ENCODE results near the gene ZNF883. TPM values are rescaled to one million over a fixed set of nuclear protein-coding genes. Genes with fewer than 3 reads are reported as not detected.

The ZNF883 gene
- total and polyA plus RNA-seq, 2 of the 4 experiments (the other 2 are of a cell fraction), result 0.51 to 0.54 TPM

GRCh38 chr9:112969730-112970129 lies 42.3 kb downstream of the ZNF883 start:
- Histone ChIP-seq H2BK20ac (ENCODE audit: low read depth, low read length) (no peak overlapping the region), H3K4me2 (ENCODE audit: low read depth, low read length) (no peak overlapping the region), H3K56ac (ENCODE audit: extremely low read depth, insufficient read depth, low read length) (no peak overlapping the region), H3K79me1 (ENCODE audit: low read depth in 1 of 2, low read length in 2 of 2) (no peaks in the 10 kb centered on the region), H2BK5ac (ENCODE audit: low read depth, low read length, poor library complexity, severe bottlenecking) (no peak overlapping the region), H3K36me3 (ENCODE audit: control insufficient read depth, insufficient read depth, low read length) (no peaks in the 10 kb centered on the region), H3K9me3 (ENCODE audit: control insufficient read depth, insufficient read depth, low read length) (no peaks in the 10 kb centered on the region), H3K4me1 (ENCODE audit: control insufficient read depth, insufficient read depth, low read length) (no peaks in the 10 kb centered on the region), H3K27ac (ENCODE audit: insufficient read depth, low read length) (no peak overlapping the region), H3K9ac (ENCODE audit: low read depth, low read length) (no peak overlapping the region), H3K18ac (ENCODE audit: low read depth, low read length) (no peak overlapping the region), H2AK9ac (replicated peaks; ENCODE audit: low read depth, low read length, poor library complexity) (no peak overlapping the region), H4K91ac (ENCODE audit: insufficient read depth, low read depth, low read length) (no peak overlapping the region), H4K20me1 (ENCODE audit: insufficient read depth, low read length) (no peaks in the 10 kb centered on the region), H3K23ac (ENCODE audit: low read depth, low read length) (no peak overlapping the region), H3K4ac (ENCODE audit: low read depth, low read length) (no peak overlapping the region), H4K8ac (ENCODE audit: low read depth in 2 of 2, low read length in 2 of 2) (no peak overlapping the region), H2AK5ac (ENCODE audit: low read depth, low read length) (no peak overlapping the region), H2BK120ac (ENCODE audit: low read depth, low read length) (no peak overlapping the region), H2BK15ac (ENCODE audit: low read depth, low read length) (no peak overlapping the region), H3K14ac (replicated peaks; ENCODE audit: low read depth, low read length) (no peak overlapping the region), H4K5ac (ENCODE audit: low read depth, low read length) (no peak overlapping the region), H3K9me1 (ENCODE audit: insufficient read depth, low read length) (no peaks in the 10 kb centered on the region), H3K4me3 (ENCODE audit: insufficient read depth, low read depth, low read length) (no peak overlapping the region), H3K27me3 (ENCODE audit: control insufficient read depth, insufficient read depth, low read length) (no peaks in the 10 kb centered on the region), H2AFZ (replicated peaks; ENCODE audit: low read length, poor library complexity) (no peak overlapping the region)
- in situ Hi-C loops (cut with MboI; ENCODE audit: low sequenced_read_pairs) (no loop called here), intact Hi-C loops (cut with micrococcal nuclease) (loop anchor here (10.0 kb wide), 1 partner anchor 125 kb away; no protein-coding TSS in a partner anchor), dilution Hi-C loops (cut with HindIII; ENCODE audit: low sequenced_read_pairs, unreplicated experiment) (no loop called here)
- POLR2A ChIA-PET (ENCODE audit: unreplicated experiment), result interaction anchor here (0.6 kb wide), 1 partner anchor 15 kb away, joined by 3 read pairs; no protein-coding TSS in a partner anchor
- no peak for DNase-seq
- CTCF ChIA-PET, result no interaction called here
- ATAC-seq (ENCODE audit: low read depth), result no peak
- 0% methylated on average over 1 of the region's 4 CpGs; no CpG with 5 or more reads in 1 of the 2 experiments for WGBS, 2 experiments (ENCODE audit: extremely low coverage in 2 of 2, insufficient read length in 1 of 2)
- no peak for TF ChIP-seq FOS (IDR thresholded peaks at IDR 0.05; ENCODE audit: low read depth, low read length)
- TF ChIP-seq CTCF (conservative IDR thresholded peaks at IDR 0.05; ENCODE audit: low read depth, low read length), result no peak
- TF ChIP-seq MAZ (IDR thresholded peaks at IDR 0.05; ENCODE audit: borderline replicate concordance, low read depth, low read length), result no peak
- TF ChIP-seq MAFK (IDR thresholded peaks at IDR 0.05; ENCODE audit: low read depth, low read length), result no peak
- TF ChIP-seq MXI1 (IDR thresholded peaks at IDR 0.05; ENCODE audit: borderline replicate concordance, low read depth, low read length), result no peak
- TF ChIP-seq RAD21 (IDR thresholded peaks at IDR 0.05; ENCODE audit: low read length), result no peak
- no peak for TF ChIP-seq BHLHE40 (IDR thresholded peaks at IDR 0.05; ENCODE audit: low read depth, low read length)
- no peak for TF ChIP-seq CEBPB (IDR thresholded peaks at IDR 0.05; ENCODE audit: low read depth, low read length)
- TF ChIP-seq SMC3 (IDR thresholded peaks at IDR 0.05; ENCODE audit: low read depth, low read length), result no peak
- TF ChIP-seq POLR2A (IDR thresholded peaks at IDR 0.05; ENCODE audit: low read depth, low read length), result no peak
- TF ChIP-seq ELK1 (IDR thresholded peaks at IDR 0.05; ENCODE audit: borderline replicate concordance, low read depth, low read length), result no peak
- no peak for TF ChIP-seq NFE2L2 (IDR thresholded peaks at IDR 0.05; ENCODE audit: low read depth, low read length)
- no peak for TF ChIP-seq RCOR1 (IDR thresholded peaks at IDR 0.05; ENCODE audit: insufficient replicate concordance, low read length)
- no peak for TF ChIP-seq USF2 (IDR thresholded peaks at IDR 0.05; ENCODE audit: low read depth, low read length)
- TF ChIP-seq CHD1 (IDR thresholded peaks at IDR 0.05; ENCODE audit: low read depth, low read length), result no peak
- TF ChIP-seq RFX5 (IDR thresholded peaks at IDR 0.05; ENCODE audit: low read depth, low read length), result no peak
- BruUV-seq (replicated peaks), result no TSS peak

All from IMR-90 (cell line).